Ovary (tissue), 9 donors: ENCODE measurements around the gene LHX4. TPM values are rescaled to one million over a fixed set of nuclear protein-coding genes. Genes with fewer than 3 reads are reported as not detected.

Experiments used
- DNase-seq, 5 donors: peaks; one replicate each; pipeline ENCODE4 v3.0.0-alpha.2; 2019 to 2020
- H3K27ac ChIP-seq, 2 donors: fragments of 200-600 bp; one replicate each; pipeline versions ENCODE4 v1.5.1 to v1.8.0; 2019 to 2022
- H3K27me3 ChIP-seq: fragments of 200-600 bp; one replicate; pipeline ENCODE4 v1.8.0; 2022
- H3K36me3 ChIP-seq: fragments of 200-600 bp; sonication (generic); one replicate; pipeline ENCODE4 v1.5.1; 2019
- H3K4me1 ChIP-seq: one replicate; pipeline ENCODE4 v1.8.1; 2013; ENCODE audit warnings: mild to moderate bottlenecking, moderate library complexity; ENCODE audit not compliant: insufficient read depth
- H3K4me3 ChIP-seq: fragments of 200-600 bp; sonication (generic); one replicate; pipeline ENCODE4 v1.5.1; 2017
- H3K9me3 ChIP-seq, 2 donors: fragments of 200-600 bp in 1 of 2; sonication (generic) in 1 of 2; one replicate each; pipeline versions ENCODE4 v1.5.1 to v1.8.1; 2013 to 2019; ENCODE audit warnings: mild to moderate bottlenecking in 1 of 2, moderate library complexity in 1 of 2
- CTCF ChIP-seq, 3 donors: fragments of 450-650 bp in 2 of 3; fragments of 200-600 bp in 1 of 3; IDR thresholded peaks; one replicate each; pipeline versions ENCODE4 v1.5.1 to v1.8.0; 2016 to 2022; ENCODE audit warnings: antibody characterized with exemption in 3 of 3, mild to moderate bottlenecking in 1 of 3
- EP300 ChIP-seq: sonication (generic); formaldehyde crosslinking; IDR thresholded peaks from one replicate; pipeline ENCODE4 v1.6.1; 2017; ENCODE audit warnings: antibody characterized with exemption
- POLR2A ChIP-seq: fragments of 450-650 bp; IDR thresholded peaks from one replicate; pipeline ENCODE4 v1.6.1; 2017; ENCODE audit warnings: antibody characterized with exemption, mild to moderate bottlenecking, moderate library complexity
- WGBS, 3 donors: extraction: QIAGEN DNeasy Blood & Tissue Kit in 1 of 3; methylation state at CpG; one replicate each; pipeline versions ENCODE4 v1.1.5 to v1.1.7; 2013 to 2017; 5-methylcytosine and 5-hydroxymethylcytosine counted together
- intact Hi-C, 4 donors: fragments of 100-400 bp; cut with DNase I; formaldehyde crosslinking; loops; one replicate each; pipeline versions ENCODE4 v1.11.0 to v1.15.1; 2022 to 2023
- polyA plus RNA-seq, 2 donors: library from polyadenylated mRNA; stranded (reverse); fragments of 200-250 nt in 1 of 2; fragments of 350-450 nt in 1 of 2; fragmentation: Illumina TruSeq in 1 of 2; extraction: RNeasy Lipid Tissue Mini Kit (QIAGEN cat#74804) in 1 of 2; gene quantifications; one replicate each; pipeline ENCODE4 v1.2.3, GENCODE V29; 2013 to 2014
- total RNA-seq, 7 donors: library from RNA; depleted of rRNA in 2 of 7; stranded (reverse); fragments of >200 nt in 2 of 7; fragmentation: NEBNext Ultra II Directional in 3 of 7; extraction: Animal tissue kit (Norgen Biotek cat#: 25700) in 3 of 7; gene quantifications; one replicate each; pipeline versions ENCODE4 v1.1.0 to v1.2.4, GENCODE V29; 2016 to 2023
- donor health status: DM: no; HTN: no; CAD: no; lungs with moderate emphysema.
- donor health status: DM: no; HTN: no; CAD: no.
- donor health status: Bipolar disorder and iron deficiency.
- donor health status: DM: yes; HTN: yes; CAD: no.
- donor health status: DM: no; HTN: no; CAD: no.
- donor health status: DM: yes; HTN: yes; CAD: no.

Gene LHX4
- total and polyA plus RNA-seq, 9 donors = 0.05 to 0.10 TPM; not detected in 7

- no peaks in the 10 kb centered on the region for H3K9me3 ChIP-seq
- no peak overlapping the region for H3K4me3 ChIP-seq
- H3K4me1 ChIP-seq = no peaks in the 10 kb centered on the region
- no peak for DNase-seq
- TF ChIP-seq POLR2A (no peak), EP300 (no peak), CTCF (IDR thresholded peaks at IDR 0.05) (no peak)
- no peaks in the 10 kb centered on the region for H3K36me3 ChIP-seq
- 70 to 83% (median 75%) methylated on average over 19 of the region's 19 CpGs for WGBS, 3 donors
- no peaks in the 10 kb centered on the region for H3K27me3 ChIP-seq
- no peak overlapping the region for H3K27ac ChIP-seq
- intact Hi-C loops = loop anchor here in 2 of 4 donors (10.0 kb wide), 2 partner anchors 220 to 290 kb away; no protein-coding TSS in a partner anchor
Measured at GRCh38 chr1:180194546-180195207, 35.4 kb upstream of the LHX4 start.

GRCh38 chr1:180195401-180195800 is 34.7 kb upstream of the LHX4 start:
- TF ChIP-seq CTCF (IDR thresholded peaks at IDR 0.05) = no peak
- no peak for TF ChIP-seq EP300
- TF ChIP-seq POLR2A = no peak
- Histone ChIP-seq H3K27me3 (no peaks in the 10 kb centered on the region), H3K9me3 (no peaks in the 10 kb centered on the region), H3K36me3 (no peaks in the 10 kb centered on the region), H3K4me1 (no peaks in the 10 kb centered on the region), H3K27ac (no peak overlapping the region), H3K4me3 (no peak overlapping the region)
- WGBS, 3 donors = 88 to 94% (median 92%) methylated on average over 3 of the region's 3 CpGs
- DNase-seq = no peak
- intact Hi-C loops = loop anchor here in 2 of 4 donors (10.0 kb wide), 2 partner anchors 219 to 289 kb away; no protein-coding TSS in a partner anchor

- Histone ChIP-seq H3K36me3 (no peaks in the 10 kb centered on the region), H3K4me1 (no peaks in the 10 kb centered on the region), H3K4me3 (no peak overlapping the region), H3K27ac (no peak overlapping the region), H3K27me3 (no peaks in the 10 kb centered on the region), H3K9me3 (no peaks in the 10 kb centered on the region)
- WGBS, 3 donors = 83 to 95% (median 87%) methylated on average over 9 of the region's 9 CpGs
- intact Hi-C loops = loop anchor here in 2 of 4 donors (10.0 kb wide), 2 partner anchors 219 to 289 kb away; no protein-coding TSS in a partner anchor
- no peak for DNase-seq
- TF ChIP-seq EP300 (no peak), CTCF (IDR thresholded peaks at IDR 0.05) (no peak), POLR2A (no peak)
Measured at GRCh38 chr1:180195916-180196315, 34.1 kb upstream of the LHX4 start.

GRCh38 chr1:180196436-180197003 is 33.5 kb upstream of the LHX4 start:
- Histone ChIP-seq H3K4me1 (no peaks in the 10 kb centered on the region), H3K27ac (no peak overlapping the region), H3K36me3 (no peaks in the 10 kb centered on the region), H3K27me3 (no peaks in the 10 kb centered on the region), H3K9me3 (no peaks in the 10 kb centered on the region), H3K4me3 (no peak overlapping the region)
- intact Hi-C loops = loop anchor here in 2 of 4 donors (10.0 kb wide), 2 partner anchors 218 to 288 kb away; no protein-coding TSS in a partner anchor
- TF ChIP-seq EP300 = no peak
- no peak for TF ChIP-seq CTCF (IDR thresholded peaks at IDR 0.05)
- TF ChIP-seq POLR2A = no peak
- DNase-seq = no peak
- 58 to 69% (median 63%) methylated on average over 17 of the region's 17 CpGs for WGBS, 3 donors
